Epithelial cell of proximal tubule (primary cell): ENCODE data around the gene MBD6. TPM values are rescaled to one million over a fixed set of nuclear protein-coding genes. Genes with fewer than 3 reads are reported as not detected.
"Not testable (repeated sequence)": the region's sequence is repeated elsewhere in the genome, so short reads cannot be mapped to it uniquely, and the experiment has no call there.

Source experiments
- DNase-seq: peaks from one replicate; pipeline ENCODE4 v3.0.0-alpha.2; 2011; ENCODE audit warnings: low read depth
- H3K4me3 ChIP-seq: 2 replicates; pipeline ENCODE4 v1.5.1; 2011; ENCODE audit warnings: low read depth, mild to moderate bottlenecking, low read length
- CTCF ChIP-seq: conservative IDR thresholded peaks from 2 replicates; pipeline ENCODE4 v1.5.1; 2012; ENCODE audit warnings: low read depth, mild to moderate bottlenecking, low read length
- total RNA-seq: library from RNA; depleted of rRNA; stranded (reverse); fragments of >200 nt; gene quantifications from 2 replicates; pipeline ENCODE4 v1.2.3, GENCODE V29; 2015

The MBD6 gene
- total RNA-seq, 1 donor from 2014 or later: 6.3 TPM

GRCh38 chr12:57568838-57569237 is 46.2 kb downstream of the MBD6 start:
- TF ChIP-seq CTCF: no peak
- H3K4me3 ChIP-seq: no peak overlapping the region
- no peak for DNase-seq

GRCh38 chr12:57569858-57570257 is 47.2 kb downstream of the MBD6 start:
- no peak overlapping the region for H3K4me3 ChIP-seq
- no peak for TF ChIP-seq CTCF
- DNase-seq: no peak

GRCh38 chr12:57570438-57570837 is 47.8 kb downstream of the MBD6 start:
- not testable (repeated sequence) for H3K4me3 ChIP-seq, DNase-seq

- TF ChIP-seq CTCF: no peak
- no peak overlapping the region for H3K4me3 ChIP-seq
- DNase-seq: no peak
Measured at GRCh38 chr12:57571926-57572762, 49.5 kb downstream of the MBD6 start.

GRCh38 chr12:57574795-57575194 is 52.2 kb downstream of the MBD6 start:
- DNase-seq: no peak

GRCh38 chr12:57575771-57576612 is 53.4 kb downstream of the MBD6 start:
- H3K4me3 ChIP-seq: no peak overlapping the region
- TF ChIP-seq CTCF: no peak
- DNase-seq: no peak

More at GRCh38 chr12:57574795-57575194, 52.2 kb downstream of the MBD6 start:
- no peak for TF ChIP-seq CTCF
- no peak overlapping the region for H3K4me3 ChIP-seq

- TF ChIP-seq CTCF: no peak
- no peak overlapping the region for H3K4me3 ChIP-seq
- DNase-seq: no peak
Measured at GRCh38 chr12:57576613-57577160, 54.1 kb downstream of the MBD6 start.
